HCT116 (cell line): Measurements from ENCODE around the gene HCRTR2.

Source experiments
- CTCF ChIP-seq, 3 experiments: fragments of 200-600 bp in 1 of 3; sonication (generic) in 1 of 3; IDR thresholded peaks in 2 of 3; conservative IDR thresholded peaks in 1 of 3; 2 replicates each; pipeline ENCODE4 v1.5.1; 2012 to 2017; ENCODE audit warnings: low read depth in 2 of 3, low read length in 2 of 3, antibody characterized with exemption in 1 of 3, borderline replicate concordance in 1 of 3, control low read depth in 1 of 3, mild to moderate bottlenecking in 1 of 3, mixed read lengths in 1 of 3, mixed run types in 1 of 3, moderate library complexity in 1 of 3; ENCODE audit not compliant: insufficient read depth in 1 of 3
- EGR1 ChIP-seq: IDR thresholded peaks from 2 replicates; pipeline ENCODE4 v1.6.1; 2012; ENCODE audit warnings: low read depth
- ELF1 ChIP-seq: IDR thresholded peaks from 2 replicates; pipeline ENCODE4 v1.6.1; 2012; ENCODE audit warnings: low read depth, borderline replicate concordance
- JUND ChIP-seq: IDR thresholded peaks from 2 replicates; pipeline ENCODE4 v1.6.1; 2012
- RAD21 ChIP-seq: IDR thresholded peaks from 2 replicates; pipeline ENCODE4 v1.6.1; 2012; ENCODE audit warnings: low read depth, mild to moderate bottlenecking
- REST ChIP-seq: IDR thresholded peaks from 2 replicates; pipeline ENCODE4 v1.6.1; 2012; ENCODE audit warnings: low read depth
- TCF7L2 ChIP-seq: IDR thresholded peaks from 2 replicates; pipeline ENCODE4 v1.7.0; 2011; ENCODE audit warnings: borderline replicate concordance, inconsistent platforms; ENCODE audit not compliant: insufficient read depth, insufficient read length; ENCODE audit errors: extremely low read depth
- YY1 ChIP-seq: IDR thresholded peaks from 2 replicates; pipeline ENCODE4 v1.6.1; 2011; ENCODE audit warnings: low read length, low read depth, moderate library complexity, mild to moderate bottlenecking; ENCODE audit not compliant: insufficient replicate concordance; ENCODE audit errors: extremely low read depth
- ZBTB33 ChIP-seq: IDR thresholded peaks from 2 replicates; pipeline ENCODE4 v1.6.1; 2011; ENCODE audit warnings: mild to moderate bottlenecking, low read length, moderate library complexity; ENCODE audit not compliant: insufficient replicate concordance; ENCODE audit errors: extremely low read depth

- TF ChIP-seq YY1: no peak
- TF ChIP-seq ZBTB33: no peak
- no peak for TF ChIP-seq EGR1
- TF ChIP-seq JUND: no peak
- no peak for TF ChIP-seq ELF1
- TF ChIP-seq CTCF (IDR thresholded peaks at IDR 0.05 in 2 of 3, conservative IDR thresholded peaks at IDR 0.05 in 1 of 3; ENCODE audit: borderline replicate concordance in 1 of 3, insufficient read depth in 1 of 3, low read depth in 2 of 3, low read length in 2 of 3): no peak
- TF ChIP-seq RAD21: no peak
- TF ChIP-seq TCF7L2: no peak
- TF ChIP-seq REST: no peak
Measured at GRCh38 chr6:55227862-55228261, 53.5 kb downstream of the HCRTR2 start.
